Duodenal mucosa (tissue), 2 donors: ENCODE results near the gene COMMD4.
"Not testable (repeated sequence)": the region's sequence is repeated elsewhere in the genome, so short reads cannot be mapped to it uniquely, and the experiment has no call there.

Source experiments
- H3K27ac ChIP-seq: one replicate; pipeline ENCODE4 v1.7.0; 2013; ENCODE audit warnings: low read depth, low read length
- H3K27me3 ChIP-seq, 2 donors: one replicate each; pipeline ENCODE4 v1.7.0; 2013; ENCODE audit warnings: low read length in 2 of 2, control low read depth in 1 of 2; ENCODE audit not compliant: insufficient read depth in 2 of 2, control insufficient read depth in 1 of 2
- H3K36me3 ChIP-seq, 2 donors: one replicate each; pipeline ENCODE4 v1.7.0; 2013; ENCODE audit warnings: low read length in 2 of 2, control low read depth in 1 of 2; ENCODE audit not compliant: insufficient read depth in 2 of 2, control insufficient read depth in 1 of 2
- H3K4me1 ChIP-seq, 2 donors: one replicate each; pipeline ENCODE4 v1.7.0; 2013; ENCODE audit warnings: low read length in 2 of 2, control low read depth in 1 of 2; ENCODE audit not compliant: insufficient read depth in 2 of 2, control insufficient read depth in 1 of 2
- H3K4me3 ChIP-seq, 2 donors: one replicate each; pipeline ENCODE4 v1.7.0; 2013; ENCODE audit warnings: low read length in 2 of 2, low read depth in 1 of 2
- H3K9ac ChIP-seq, 2 donors: one replicate each; pipeline ENCODE4 v1.7.0; 2013; ENCODE audit warnings: low read length in 2 of 2, low read depth in 1 of 2
- H3K9me3 ChIP-seq, 2 donors: one replicate each; pipeline ENCODE4 v1.7.0; 2013; ENCODE audit warnings: low read length in 2 of 2, control low read depth in 1 of 2; ENCODE audit not compliant: control insufficient read depth in 1 of 2

COMMD4 gene

DNA sequence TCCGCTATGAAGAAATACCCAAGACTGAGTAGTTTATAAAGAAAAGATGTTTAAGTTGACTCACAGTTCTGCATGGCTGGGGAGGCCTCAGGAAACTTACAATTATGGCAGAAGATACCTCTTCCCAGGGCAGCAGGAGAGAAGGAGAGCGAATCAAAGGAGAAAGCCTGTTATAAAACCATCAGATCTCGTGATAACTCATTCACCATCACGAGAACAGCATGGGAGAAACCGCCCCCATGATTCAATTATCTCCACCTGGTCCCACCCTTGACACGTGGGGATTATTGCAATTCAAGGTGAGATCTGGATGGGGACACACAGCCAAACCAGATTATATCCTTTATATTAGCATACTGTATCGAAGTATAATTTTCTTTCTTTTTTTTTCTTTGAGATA lies 3.8 kb upstream of the COMMD4 start:
- not testable (repeated sequence) for H3K4me3 ChIP-seq, H3K9me3 ChIP-seq, H3K27ac ChIP-seq, H3K4me1 ChIP-seq, H3K9ac ChIP-seq, H3K27me3 ChIP-seq, H3K36me3 ChIP-seq

DNA sequence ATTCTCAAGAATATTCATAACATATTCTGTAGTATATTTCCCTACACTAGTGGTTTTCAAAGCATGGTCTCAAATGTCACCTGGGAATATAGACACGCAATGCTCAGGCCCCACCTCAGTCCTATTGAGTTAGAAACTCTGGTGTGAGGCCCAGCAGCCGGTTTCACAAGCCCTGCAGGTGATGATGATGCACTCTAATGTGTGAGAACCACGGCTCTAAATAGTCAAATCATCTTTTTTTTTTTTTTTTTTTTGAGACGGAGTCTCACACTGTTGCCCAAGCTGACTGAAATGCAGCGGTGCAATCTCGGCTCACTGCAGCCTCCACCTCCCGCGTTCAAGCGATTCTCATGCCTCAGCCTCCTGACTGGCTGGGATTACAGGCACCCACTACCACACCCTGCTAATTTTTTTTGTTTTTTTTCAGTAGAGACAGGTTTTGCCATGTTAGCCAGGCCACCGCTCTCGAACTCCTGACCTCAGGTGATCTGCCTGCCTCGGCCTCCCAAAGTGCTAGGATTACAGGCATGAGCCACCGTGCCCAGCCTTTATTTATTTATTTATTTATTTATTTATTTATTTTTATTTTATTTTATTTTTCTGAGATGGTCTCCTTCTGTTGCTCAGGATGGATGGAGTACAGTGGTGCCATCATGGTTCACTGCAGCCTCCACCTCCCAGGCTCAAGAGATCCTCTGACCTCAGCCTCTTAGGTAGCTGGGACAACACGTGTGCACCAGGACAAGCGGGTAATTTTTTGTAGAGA lies 2.0 kb upstream of the COMMD4 start:
- not testable (repeated sequence) for H3K4me1 ChIP-seq, H3K36me3 ChIP-seq, H3K4me3 ChIP-seq, H3K9me3 ChIP-seq, H3K27me3 ChIP-seq, H3K27ac ChIP-seq, H3K9ac ChIP-seq

DNA sequence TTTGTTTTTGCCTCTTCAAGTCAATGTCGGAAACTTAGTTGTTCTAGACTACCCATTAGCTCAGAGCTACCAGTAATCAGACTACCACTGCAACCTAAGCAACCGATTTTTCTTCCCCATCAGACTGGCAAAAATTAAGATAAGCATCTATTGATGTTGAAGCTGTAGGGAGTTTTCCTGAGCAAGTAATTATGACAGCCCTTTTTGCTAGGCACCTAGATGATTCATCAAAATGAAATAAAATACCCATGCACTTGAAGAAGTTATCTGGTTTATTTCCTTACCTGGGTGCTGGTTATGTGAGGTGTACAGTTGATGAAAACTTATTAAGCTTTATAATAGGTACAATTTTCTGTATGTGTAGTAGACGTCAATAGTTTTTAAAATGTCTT lies 554 bp upstream of the COMMD4 start:
- peaks cover 6 to 9% of the 10 kb centered on the region in 2 donors for H3K4me1 ChIP-seq
- H3K27me3 ChIP-seq = no peaks in the 10 kb centered on the region
- no peaks in the 10 kb centered on the region for H3K9me3 ChIP-seq
- H3K4me3 ChIP-seq = peak overlapping the region; percentile 77 to 85
- H3K36me3 ChIP-seq = peaks cover 0 to 7% of the 10 kb centered on the region in 2 donors
- peak overlapping the region; percentile 69 to 80 for H3K9ac ChIP-seq
- no peak overlapping the region for H3K27ac ChIP-seq

DNA sequence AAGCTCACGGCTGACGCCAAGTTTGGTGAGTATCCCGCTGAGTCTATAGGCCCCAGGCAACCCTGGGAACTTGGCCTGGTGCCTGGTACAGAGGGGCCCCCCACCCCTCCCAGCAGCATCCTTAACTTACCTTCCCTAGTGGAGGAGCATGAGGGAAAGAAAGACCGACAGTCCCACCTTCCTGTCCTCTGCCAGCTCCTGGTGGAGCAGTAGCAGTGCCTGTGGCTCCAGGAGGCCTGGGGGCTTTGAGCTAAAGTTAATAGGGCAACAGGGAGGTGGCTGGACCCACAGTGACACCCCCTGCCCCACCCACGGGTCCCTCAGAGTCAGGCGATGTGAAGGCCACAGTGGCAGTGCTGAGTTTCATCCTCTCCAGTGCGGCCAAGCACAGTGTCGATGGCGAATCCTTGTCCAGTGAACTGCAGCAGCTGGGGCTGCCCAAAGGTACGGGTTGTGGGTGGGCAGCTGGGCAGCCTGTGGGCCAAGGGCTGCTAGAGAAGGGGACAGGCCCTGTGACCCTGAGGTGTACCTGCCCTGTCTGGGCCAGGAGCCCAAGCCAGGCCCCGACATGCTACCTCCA lies 2.9 kb downstream of the COMMD4 start:
- Histone ChIP-seq H3K27ac (no peak overlapping the region), H3K9ac (no peak overlapping the region), H3K36me3 (peaks cover 0 to 10% of the 10 kb centered on the region in 2 donors), H3K27me3 (no peaks in the 10 kb centered on the region), H3K4me3 (no peak overlapping the region), H3K9me3 (no peaks in the 10 kb centered on the region), H3K4me1 (peaks cover 6 to 9% of the 10 kb centered on the region in 2 donors)

DNA sequence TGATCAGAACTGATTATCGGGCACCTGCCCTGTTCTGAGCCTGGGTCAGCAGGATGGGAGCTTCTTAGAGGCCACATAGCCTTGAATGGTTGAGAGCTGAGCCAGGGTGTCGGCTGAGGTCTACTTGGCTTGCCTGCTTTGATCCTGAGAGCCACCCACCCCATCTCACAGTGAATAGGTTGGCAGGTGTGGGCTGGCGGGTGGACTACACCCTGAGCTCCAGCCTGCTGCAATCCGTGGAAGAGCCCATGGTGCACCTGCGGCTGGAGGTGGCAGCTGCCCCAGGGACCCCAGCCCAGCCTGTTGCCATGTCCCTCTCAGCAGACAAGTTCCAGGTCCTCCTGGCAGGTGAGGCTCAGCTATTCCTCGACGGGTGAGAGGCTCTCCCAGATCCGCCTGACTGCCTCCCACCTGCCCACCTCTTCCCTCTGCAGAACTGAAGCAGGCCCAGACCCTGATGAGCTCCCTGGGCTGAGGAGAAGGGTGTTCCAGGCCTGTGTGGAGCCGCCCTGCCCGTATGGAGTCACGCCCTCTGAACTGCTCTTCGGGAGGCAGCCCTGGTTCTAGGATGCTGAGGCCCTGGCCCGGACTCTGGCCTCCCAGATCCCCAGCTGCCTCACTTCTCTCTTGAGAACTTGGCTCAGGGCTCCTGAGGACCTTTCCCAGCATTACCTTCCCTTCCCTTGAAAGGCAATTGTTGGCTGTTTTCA lies 3.8 kb downstream of the COMMD4 start:
- Histone ChIP-seq H3K4me3 (no peak overlapping the region), H3K27ac (no peak overlapping the region), H3K9me3 (no peaks in the 10 kb centered on the region), H3K36me3 (peaks cover 0 to 10% of the 10 kb centered on the region in 2 donors), H3K4me1 (peaks cover 6 to 9% of the 10 kb centered on the region in 2 donors), H3K27me3 (no peaks in the 10 kb centered on the region), H3K9ac (no peak overlapping the region)

DNA sequence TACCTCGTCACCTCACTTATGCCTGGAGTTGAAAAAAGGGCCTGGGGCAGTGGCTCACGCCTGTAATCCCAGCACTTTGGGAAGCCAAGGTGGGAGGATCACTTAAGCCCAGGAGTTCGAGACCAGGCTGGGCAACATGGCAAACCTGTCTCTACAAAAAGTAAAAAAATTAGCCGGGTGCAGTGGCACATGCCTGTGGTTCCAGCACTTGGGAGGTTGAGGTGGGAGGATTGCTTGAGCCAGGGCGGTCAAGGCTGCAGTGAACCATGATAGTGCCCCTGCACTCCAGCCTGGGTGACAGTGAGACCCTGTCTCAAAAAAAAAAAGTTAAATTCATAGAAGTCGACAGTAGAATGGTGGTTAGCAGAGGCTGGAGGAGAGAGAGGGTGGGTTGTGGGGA lies 6.4 kb downstream of the COMMD4 start:
- H3K36me3 ChIP-seq = peaks cover 0 to 10% of the 10 kb centered on the region in 2 donors
- no peak overlapping the region for H3K9ac ChIP-seq
- peaks cover 0 to 4% of the 10 kb centered on the region in 2 donors for H3K4me1 ChIP-seq
- no peaks in the 10 kb centered on the region for H3K27me3 ChIP-seq
- H3K27ac ChIP-seq = no peak overlapping the region
- H3K9me3 ChIP-seq = no peaks in the 10 kb centered on the region
- H3K4me3 ChIP-seq = no peak overlapping the region

DNA sequence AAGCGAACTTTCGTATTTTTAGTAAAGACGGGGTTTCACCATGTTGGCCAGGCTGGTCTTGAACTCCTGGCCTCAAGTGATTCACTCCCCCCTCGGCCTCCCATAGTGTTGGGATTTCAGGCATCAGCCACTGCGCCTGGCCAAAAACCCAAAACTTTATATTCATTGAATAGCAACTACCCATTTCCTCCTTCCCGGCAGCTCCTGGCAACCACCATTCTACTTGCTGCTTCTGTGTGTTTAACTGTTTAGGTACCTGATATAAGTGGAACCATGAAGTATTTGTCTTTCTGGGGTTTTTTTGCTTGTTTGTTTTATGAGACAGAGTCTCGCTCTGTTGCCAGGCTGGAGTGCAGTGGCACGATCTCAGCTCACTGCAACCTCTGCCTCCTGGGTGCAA lies 8.1 kb downstream of the COMMD4 start:
- not testable (repeated sequence) for H3K27ac ChIP-seq, H3K9me3 ChIP-seq, H3K27me3 ChIP-seq, H3K4me3 ChIP-seq, H3K9ac ChIP-seq
- peaks cover 0 to 10% of the 10 kb centered on the region in 2 donors for H3K36me3 ChIP-seq
- peaks cover 3 to 11% of the 10 kb centered on the region in 2 donors for H3K4me1 ChIP-seq

DNA sequence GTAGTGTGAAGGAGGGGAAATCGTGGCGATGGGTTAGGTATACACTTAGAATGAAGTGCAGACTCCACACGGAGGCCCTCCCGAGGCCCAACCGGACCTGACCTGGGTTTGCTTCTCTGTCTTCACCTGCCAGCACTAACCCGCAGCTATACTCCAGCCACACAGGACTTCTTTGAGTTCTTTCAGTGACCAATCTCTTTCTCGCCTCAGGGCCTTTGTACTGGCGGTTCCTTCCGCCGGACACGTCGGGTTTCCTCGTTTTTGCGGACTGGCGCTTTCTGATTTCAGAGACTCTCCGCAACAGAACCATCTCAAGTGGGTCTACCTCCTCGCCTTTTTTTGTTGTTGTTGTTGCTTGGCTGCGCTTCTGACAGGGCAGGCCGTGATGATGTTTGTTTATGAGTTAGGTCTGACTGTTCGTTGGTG lies 10.9 kb downstream of the COMMD4 start, which contains the start of gene NEIL1:
Gene NEIL1 (plus strand): TSS at position 244 of the 426 bp plus-strand sequence. CDS start 1,867 bp downstream, outside the sequence.
- peak within 1 kb of the TSS; percentile 89 to 96 for H3K4me3 ChIP-seq
- no peaks in the 10 kb centered on the region for H3K27me3 ChIP-seq
- no peaks in the 10 kb centered on the region for H3K36me3 ChIP-seq
- peaks cover 14 to 24% of the 10 kb centered on the region in 2 donors for H3K4me1 ChIP-seq
- H3K9ac ChIP-seq = peak within 1 kb of the TSS; percentile 74 to 88
- H3K9me3 ChIP-seq = no peaks in the 10 kb centered on the region
- no peak within 1 kb of the TSS for H3K27ac ChIP-seq

DNA sequence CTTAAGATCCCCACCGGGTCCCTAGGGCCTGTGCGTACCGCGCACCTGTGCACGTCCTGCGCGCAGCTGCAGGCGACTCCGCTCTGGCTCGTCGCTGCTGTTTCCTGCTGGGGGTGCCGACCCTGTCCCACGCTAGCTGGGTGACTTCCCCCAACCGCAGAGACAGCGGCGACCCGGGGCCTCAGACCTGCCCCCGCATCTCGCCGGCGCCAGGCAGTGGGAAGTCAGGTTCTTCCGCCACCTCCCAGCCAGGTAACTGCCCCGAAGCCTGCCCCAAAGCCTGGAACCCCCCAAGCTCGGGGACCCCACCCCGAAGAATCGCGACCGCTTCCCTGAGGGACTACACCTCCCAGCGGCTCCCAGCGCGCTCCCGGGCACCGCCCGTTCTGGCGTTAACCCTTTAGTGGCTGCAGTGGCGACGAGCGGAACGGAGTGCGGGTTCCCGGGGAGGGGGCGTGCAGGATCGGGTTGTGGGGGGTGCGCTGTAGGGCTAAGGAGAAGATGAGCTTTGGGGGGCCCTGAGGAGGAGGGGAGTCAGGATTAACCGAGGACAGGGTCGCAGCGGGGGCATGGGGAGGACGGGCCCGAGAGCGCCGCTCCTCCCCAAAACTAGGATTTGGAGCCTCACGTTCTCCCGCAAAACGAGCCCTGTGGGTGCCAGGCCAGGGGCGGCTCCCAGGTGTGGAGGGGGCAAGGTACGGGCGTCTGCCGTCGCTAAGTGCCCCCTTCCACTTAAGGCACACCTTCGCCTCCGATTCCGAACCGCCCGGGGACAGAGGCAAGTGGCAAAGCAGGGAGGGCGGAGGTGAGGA lies 11.6 kb downstream of the COMMD4 start:
- Histone ChIP-seq H3K27ac (no peak overlapping the region), H3K4me1 (peaks cover 14 to 24% of the 10 kb centered on the region in 2 donors), H3K9me3 (no peaks in the 10 kb centered on the region), H3K27me3 (no peaks in the 10 kb centered on the region), H3K9ac (peak overlapping the region; percentile 74 to 88), H3K36me3 (no peaks in the 10 kb centered on the region), H3K4me3 (peak overlapping the region; percentile 89 to 96)
